Measurements from ENCODE around the gene ASB7.

DNA sequence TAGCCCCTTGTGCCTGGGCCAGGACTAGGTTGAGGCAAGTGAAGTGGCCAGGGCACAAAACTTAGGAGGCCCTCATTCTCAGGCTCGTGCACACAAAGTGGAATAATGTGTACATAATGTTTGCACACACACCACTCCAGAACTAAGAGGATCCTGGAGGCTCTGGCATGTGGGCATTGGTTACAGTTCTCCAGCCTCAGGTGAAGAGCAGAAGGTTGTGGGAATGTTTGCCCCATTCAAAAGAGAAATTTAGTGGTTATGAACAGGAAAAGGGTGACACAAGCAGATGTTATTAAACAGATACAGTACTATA, 31.3 kb downstream of the ASB7 start:
- TF ChIP-seq, protein P1, sequence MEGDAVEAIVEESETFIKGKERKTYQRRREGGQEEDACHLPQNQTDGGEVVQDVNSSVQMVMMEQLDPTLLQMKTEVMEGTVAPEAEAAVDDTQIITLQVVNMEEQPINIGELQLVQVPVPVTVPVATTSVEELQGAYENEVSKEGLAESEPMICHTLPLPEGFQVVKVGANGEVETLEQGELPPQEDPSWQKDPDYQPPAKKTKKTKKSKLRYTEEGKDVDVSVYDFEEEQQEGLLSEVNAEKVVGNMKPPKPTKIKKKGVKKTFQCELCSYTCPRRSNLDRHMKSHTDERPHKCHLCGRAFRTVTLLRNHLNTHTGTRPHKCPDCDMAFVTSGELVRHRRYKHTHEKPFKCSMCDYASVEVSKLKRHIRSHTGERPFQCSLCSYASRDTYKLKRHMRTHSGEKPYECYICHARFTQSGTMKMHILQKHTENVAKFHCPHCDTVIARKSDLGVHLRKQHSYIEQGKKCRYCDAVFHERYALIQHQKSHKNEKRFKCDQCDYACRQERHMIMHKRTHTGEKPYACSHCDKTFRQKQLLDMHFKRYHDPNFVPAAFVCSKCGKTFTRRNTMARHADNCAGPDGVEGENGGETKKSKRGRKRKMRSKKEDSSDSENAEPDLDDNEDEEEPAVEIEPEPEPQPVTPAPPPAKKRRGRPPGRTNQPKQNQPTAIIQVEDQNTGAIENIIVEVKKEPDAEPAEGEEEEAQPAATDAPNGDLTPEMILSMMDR (IDR thresholded peaks at IDR 0.05), result no peak
- TF ChIP-seq POLR2A (IDR thresholded peaks at IDR 0.05), result no peak
- no peak for TF ChIP-seq POLR2AphosphoS5 (IDR thresholded peaks at IDR 0.05)

Measured in transverse colon (tissue), 4 donors.